Thyroid gland (tissue), 4 donors: ENCODE measurements around the gene MYDGF. TPM values are rescaled to one million over a fixed set of nuclear protein-coding genes. Genes with fewer than 3 reads are reported as not detected.

Source experiments
- DNase-seq, 2 donors: peaks; one replicate each; pipeline ENCODE4 v3.0.0-alpha.2; 2019
- H3K27ac ChIP-seq, 3 donors: fragments of 200-600 bp; sonication (generic); 1 replicate in 2 of 3; 2 replicates in 1 of 3; pipeline ENCODE4 v1.5.1; 2016 to 2019; ENCODE audit warnings: mild to moderate bottlenecking in 1 of 3, moderate library complexity in 1 of 3
- H3K27me3 ChIP-seq: fragments of 200-600 bp; sonication (generic); one replicate; pipeline ENCODE4 v1.5.1; 2019
- H3K36me3 ChIP-seq, 2 donors: fragments of 200-600 bp; sonication (generic); one replicate each; pipeline ENCODE4 v1.5.1; 2016 to 2019
- H3K4me1 ChIP-seq, 2 donors: fragments of 200-600 bp; sonication (generic); one replicate each; pipeline ENCODE4 v1.5.1; 2017 to 2019
- H3K4me3 ChIP-seq, 3 donors: fragments of 200-600 bp; sonication (generic); replicated peaks in 1 of 3; 1 replicate in 2 of 3; 2 replicates in 1 of 3; pipeline ENCODE4 v1.5.1; 2016; ENCODE audit warnings: mild to moderate bottlenecking in 1 of 3
- H3K9me3 ChIP-seq: fragments of 200-600 bp; sonication (generic); one replicate; pipeline ENCODE4 v1.5.1; 2017
- CTCF ChIP-seq, 6 experiments: fragments of 200-600 bp in 3 of 6; fragments of 450-650 bp in 3 of 6; sonication (generic) in 3 of 6; IDR thresholded peaks; one replicate each; pipeline ENCODE4 v1.5.1; 2016 to 2019; ENCODE audit warnings: antibody characterized with exemption in 6 of 6, mild to moderate bottlenecking in 2 of 6, inconsistent platforms in 1 of 6, moderate library complexity in 1 of 6
- POLR2A ChIP-seq, 2 donors: fragments of 450-650 bp; IDR thresholded peaks; one replicate each; pipeline ENCODE4 v1.6.1; 2017; ENCODE audit warnings: antibody characterized with exemption in 2 of 2, mild to moderate bottlenecking in 2 of 2, moderate library complexity in 1 of 2
- WGBS, 2 donors: methylation state at CpG; one replicate each; pipeline ENCODE4 v1.1.5; 2017; 5-methylcytosine and 5-hydroxymethylcytosine counted together
- intact Hi-C: fragments of 100-400 bp; cut with DNase I; formaldehyde crosslinking; loops from one replicate; pipeline ENCODE4 v1.15.1; 2023
- total RNA-seq, 4 donors: library from RNA; depleted of rRNA; stranded (reverse); fragments of >200 nt; gene quantifications; one replicate each; pipeline ENCODE4 v1.2.3, GENCODE V29; 2016

The MYDGF gene
- total RNA-seq, 4 donors from 2014 or later = 48.0 to 72.6 (median 65.2) TPM

GRCh38 chr19:4664642-4665041 is 5.5 kb downstream of the MYDGF start:
- no peak for TF ChIP-seq CTCF (IDR thresholded peaks at IDR 0.05)
- no peak for TF ChIP-seq POLR2A (IDR thresholded peaks at IDR 0.05)
- Histone ChIP-seq H3K4me3 (no peak overlapping the region), H3K36me3 (peaks cover 45% of the 10 kb centered on the region in 2 donors), H3K27me3 (no peaks in the 10 kb centered on the region), H3K4me1 (peaks cover 8 to 10% of the 10 kb centered on the region in 2 donors), H3K27ac (no peak overlapping the region), H3K9me3 (no peaks in the 10 kb centered on the region)
- no peak for DNase-seq
- 92 to 96% methylated on average over 11 to 12 of the region's 12 CpGs for WGBS, 2 donors
- intact Hi-C loops = no loop called here

- TF ChIP-seq CTCF (IDR thresholded peaks at IDR 0.05) (no peak), POLR2A (IDR thresholded peaks at IDR 0.05) (no peak)
- H3K4me1 ChIP-seq = no peaks in the 10 kb centered on the region
- no peaks in the 10 kb centered on the region for H3K27me3 ChIP-seq
- peaks cover 56 to 57% of the 10 kb centered on the region in 2 donors for H3K36me3 ChIP-seq
- H3K4me3 ChIP-seq = no peak overlapping the region
- DNase-seq = no peak
- no peak overlapping the region for H3K27ac ChIP-seq
- 79 to 96% methylated on average over 6 of the region's 6 CpGs for WGBS, 2 donors
- H3K9me3 ChIP-seq = no peaks in the 10 kb centered on the region
- intact Hi-C loops = no loop called here
Measured at GRCh38 chr19:4662812-4663211, 7.3 kb downstream of the MYDGF start.

GRCh38 chr19:4662020-4662695 is 8.0 kb downstream of the MYDGF start:
- Histone ChIP-seq H3K36me3 (peaks cover 56 to 63% of the 10 kb centered on the region in 2 donors), H3K4me3 (no peak overlapping the region), H3K27ac (no peak overlapping the region), H3K27me3 (no peaks in the 10 kb centered on the region), H3K9me3 (no peaks in the 10 kb centered on the region), H3K4me1 (no peaks in the 10 kb centered on the region)
- TF ChIP-seq POLR2A (IDR thresholded peaks at IDR 0.05) = no peak
- no peak for TF ChIP-seq CTCF (IDR thresholded peaks at IDR 0.05)
- no peak for DNase-seq
- WGBS, 2 donors = 85 to 87% methylated on average over 19 to 20 of the region's 20 CpGs
- intact Hi-C loops = no loop called here

GRCh38 chr19:4660993-4661392 is 9.1 kb downstream of the MYDGF start:
- Histone ChIP-seq H3K4me1 (no peaks in the 10 kb centered on the region), H3K4me3 (no peak overlapping the region), H3K36me3 (peaks cover 56 to 58% of the 10 kb centered on the region in 2 donors), H3K9me3 (no peaks in the 10 kb centered on the region), H3K27ac (no peak overlapping the region), H3K27me3 (no peaks in the 10 kb centered on the region)
- intact Hi-C loops = no loop called here
- DNase-seq = no peak
- TF ChIP-seq POLR2A (IDR thresholded peaks at IDR 0.05) (no peak), CTCF (IDR thresholded peaks at IDR 0.05) (no peak)
- WGBS, 2 donors = 77 to 87% methylated on average over 4 of the region's 4 CpGs

GRCh38 chr19:4660181-4660791 is 9.9 kb downstream of the MYDGF start:
- peaks cover 55% of the 10 kb centered on the region in 2 donors for H3K36me3 ChIP-seq
- WGBS, 2 donors = 91% methylated on average over 9 to 15 of the region's 15 CpGs
- H3K27ac ChIP-seq = no peak overlapping the region
- no peak for TF ChIP-seq POLR2A (IDR thresholded peaks at IDR 0.05)
- no peak for TF ChIP-seq CTCF (IDR thresholded peaks at IDR 0.05)
- no peak overlapping the region for H3K4me3 ChIP-seq
- H3K9me3 ChIP-seq = no peaks in the 10 kb centered on the region
- no peaks in the 10 kb centered on the region for H3K27me3 ChIP-seq
- no peak for DNase-seq
- intact Hi-C loops = no loop called here
- no peaks in the 10 kb centered on the region for H3K4me1 ChIP-seq
